HG03565 (cell line): Measurements from ENCODE around the gene ZBED3.
"Not testable (repeated sequence)": the region's sequence is repeated elsewhere in the genome, so short reads cannot be mapped to it uniquely, and the experiment has no call there.

Source experiments
- ATAC-seq: cut with Tn5 transposase; IDR thresholded peaks from one replicate; pipeline ENCODE4 v1.9.1; 2021; ENCODE audit warnings: mild to moderate bottlenecking, moderate library complexity; ENCODE audit not compliant: unreplicated experiment

Gene ZBED3

GRCh38 chr5:77080479-77080878 lies 6.6 kb downstream of the ZBED3 start:
- not testable (repeated sequence) for ATAC-seq

DNA sequence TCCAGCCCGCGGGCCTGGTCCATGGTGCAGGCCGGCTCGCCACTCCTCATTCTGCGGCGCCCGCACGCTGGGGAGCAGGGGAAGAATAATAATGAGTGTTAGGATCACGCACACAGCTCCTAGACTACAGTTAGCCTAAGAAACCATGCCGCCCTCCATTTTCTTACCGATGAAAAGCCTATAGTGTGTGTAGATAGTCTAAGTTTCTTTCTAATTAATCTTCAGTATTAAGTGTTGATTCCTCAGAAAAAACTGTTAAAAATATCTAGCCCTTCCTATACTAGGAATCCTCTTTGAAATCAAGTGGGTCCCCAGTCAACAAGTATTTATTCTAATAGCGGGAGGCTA lies 9.3 kb downstream of the ZBED3 start:
- ATAC-seq = no peak

GRCh38 chr5:77076961-77077828 lies 9.9 kb downstream of the ZBED3 start:
- peak; percentile 76 for ATAC-seq

GRCh38 chr5:77074745-77075144 lies 12.3 kb downstream of the ZBED3 start:
- no peak for ATAC-seq

- no peak for ATAC-seq
These were observed 13.4 kb downstream of the ZBED3 start for GRCh38 chr5:77073667-77074066.

DNA sequence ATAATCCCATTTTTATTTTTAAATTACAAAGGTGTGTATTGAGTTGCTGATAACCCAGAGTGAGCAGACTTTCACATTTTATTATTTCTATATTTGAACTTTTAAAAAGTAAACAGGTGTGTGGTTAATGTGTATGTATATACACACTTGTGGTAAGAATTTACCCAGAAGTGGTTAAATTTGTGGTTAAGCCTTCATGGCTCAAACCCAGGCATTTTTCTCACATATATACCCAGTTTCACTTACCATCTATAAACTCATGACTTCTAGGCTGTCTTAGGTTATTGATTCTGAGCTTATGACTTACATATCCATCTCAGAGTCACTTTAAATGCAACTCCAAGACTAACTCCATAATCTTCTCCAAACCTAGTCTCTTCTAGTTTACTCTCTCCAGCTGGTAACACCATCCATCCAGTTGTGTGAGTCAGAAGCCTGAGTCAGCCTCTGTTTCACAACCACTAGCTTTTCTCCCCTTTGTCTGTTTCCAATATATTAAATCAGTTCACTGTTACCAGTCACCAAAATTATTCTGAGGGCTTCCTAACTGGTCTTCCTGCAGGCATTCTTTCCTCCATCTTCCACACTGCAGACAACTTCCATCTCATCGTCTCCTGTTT lies 20.2 kb downstream of the ZBED3 start:
- no peak for ATAC-seq

DNA sequence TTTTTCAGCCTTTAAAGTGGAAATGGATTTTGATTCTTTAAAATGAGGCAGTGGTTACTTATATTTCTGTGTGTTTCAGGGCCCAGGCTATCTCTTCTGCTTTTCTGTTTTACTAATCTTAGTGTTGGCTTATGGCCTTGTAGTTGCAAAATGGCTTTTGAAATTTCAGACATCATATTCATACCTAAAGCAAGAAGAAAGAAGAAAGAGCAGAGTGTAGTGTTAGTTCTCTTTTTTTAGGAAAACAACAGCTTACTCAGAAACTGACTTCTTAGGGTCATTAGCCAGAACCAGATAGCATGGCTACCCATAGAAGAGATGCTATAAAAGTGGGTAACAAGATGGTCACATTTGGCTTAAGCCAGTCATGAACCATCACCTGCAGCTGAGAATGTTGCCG lies 20.9 kb downstream of the ZBED3 start:
- ATAC-seq = no peak

DNA sequence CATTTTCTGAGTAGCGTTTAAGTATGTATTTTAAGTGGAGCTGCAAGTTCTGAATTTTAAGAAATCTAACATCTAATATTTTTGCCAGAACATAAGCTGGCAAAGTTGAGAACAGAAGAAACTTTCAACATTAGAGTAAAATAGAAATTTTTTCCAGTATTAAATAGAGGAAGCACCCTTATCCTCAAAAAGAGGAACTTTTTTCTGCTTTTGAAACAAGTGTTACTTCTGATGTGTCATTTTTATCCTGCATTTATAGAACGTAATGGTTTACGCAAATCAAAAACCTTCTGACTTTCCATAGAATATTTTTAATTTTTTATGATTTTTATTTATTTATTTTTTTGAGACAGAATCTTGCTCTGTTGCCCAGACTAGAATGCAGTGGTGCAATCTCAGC lies 21.8 kb downstream of the ZBED3 start:
- no peak for ATAC-seq

GRCh38 chr5:77064040-77064439 lies 23.0 kb downstream of the ZBED3 start:
- no peak for ATAC-seq

- no peak for ATAC-seq
These were observed 40.5 kb downstream of the ZBED3 start for GRCh38 chr5:77046416-77047073.

- ATAC-seq = no peak
These were observed 51.1 kb downstream of the ZBED3 start for GRCh38 chr5:77035950-77036349.

- ATAC-seq = no peak
These were observed 53.7 kb downstream of the ZBED3 start for GRCh38 chr5:77033338-77033737.

DNA sequence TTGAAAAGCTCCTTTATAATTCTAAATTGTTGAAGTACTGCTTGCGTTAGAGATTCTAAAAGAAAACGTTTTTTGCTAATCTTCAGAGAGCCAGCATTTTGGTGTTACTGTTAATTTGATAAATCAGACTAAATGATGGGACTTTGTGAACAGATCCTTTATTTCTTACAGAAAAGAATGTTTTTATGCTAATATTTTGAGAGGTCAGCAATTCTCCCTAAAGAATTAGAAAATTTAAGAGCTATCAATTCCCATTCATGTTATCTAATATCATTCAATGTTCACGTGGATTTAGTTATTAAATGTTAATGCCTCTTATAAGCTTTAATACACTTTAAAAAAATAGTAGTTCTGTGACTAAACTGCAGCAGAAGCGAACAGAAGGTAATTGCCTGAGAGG lies 54.5 kb downstream of the ZBED3 start:
- no peak for ATAC-seq

GRCh38 chr5:77031891-77032290 lies 55.2 kb downstream of the ZBED3 start:
- ATAC-seq = no peak

DNA sequence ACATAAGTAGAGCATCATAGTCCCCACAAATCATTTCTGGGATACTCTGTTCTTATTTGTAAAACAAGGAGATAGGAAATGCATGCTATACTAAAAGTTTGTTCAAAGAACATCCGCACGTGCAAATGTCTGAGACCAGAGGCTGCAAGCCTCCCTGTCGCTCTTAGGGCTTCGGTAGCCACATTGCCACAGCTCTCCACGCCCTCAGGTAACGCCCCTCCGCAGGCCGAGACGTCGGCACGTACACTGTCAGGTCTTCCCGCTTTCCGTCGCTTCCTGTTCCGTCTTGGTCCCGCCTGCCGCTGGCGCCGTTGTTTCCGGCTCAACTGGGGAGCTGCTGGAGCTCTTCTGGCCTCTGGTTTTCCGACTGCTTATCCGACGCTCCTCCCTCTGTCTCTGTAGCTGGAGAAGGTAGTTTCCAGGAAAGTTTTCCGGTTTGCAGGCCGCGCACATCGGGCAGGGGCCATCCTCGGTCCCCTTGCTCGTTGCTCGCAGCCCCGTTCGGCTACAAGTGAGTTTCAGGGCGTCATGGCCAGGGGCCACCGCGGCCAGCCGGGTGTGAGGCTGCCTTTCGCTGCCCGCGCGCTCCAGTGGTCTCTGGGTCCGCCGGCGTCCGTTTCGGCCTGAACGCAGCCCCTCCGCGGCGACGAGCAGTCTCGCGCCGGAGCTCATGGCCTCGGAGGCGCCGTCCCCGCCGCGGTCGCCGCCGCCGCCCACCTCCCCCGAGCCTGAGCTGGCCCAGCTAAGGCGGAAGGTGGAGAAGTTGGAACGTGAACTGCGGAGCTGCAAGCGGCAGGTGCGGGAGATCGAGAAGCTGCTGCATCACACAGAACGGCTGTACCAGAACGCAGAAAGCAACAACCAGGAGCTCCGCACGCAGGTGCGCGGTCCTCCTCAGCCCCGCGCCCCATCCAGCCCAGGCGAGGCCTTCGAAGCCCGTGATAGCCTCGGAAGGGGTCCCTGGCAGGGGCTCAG lies 56.7 kb downstream of the ZBED3 start, which contains the start of gene AGGF1:
AGGF1 (plus strand) TSS at position 308 of the 975 bp plus-strand sequence; CDS start at position 671, 363 bp downstream.
- peak; percentile 98 for ATAC-seq

- no peak for ATAC-seq
These were observed 57.7 kb downstream of the ZBED3 start for GRCh38 chr5:77029376-77029885.

DNA sequence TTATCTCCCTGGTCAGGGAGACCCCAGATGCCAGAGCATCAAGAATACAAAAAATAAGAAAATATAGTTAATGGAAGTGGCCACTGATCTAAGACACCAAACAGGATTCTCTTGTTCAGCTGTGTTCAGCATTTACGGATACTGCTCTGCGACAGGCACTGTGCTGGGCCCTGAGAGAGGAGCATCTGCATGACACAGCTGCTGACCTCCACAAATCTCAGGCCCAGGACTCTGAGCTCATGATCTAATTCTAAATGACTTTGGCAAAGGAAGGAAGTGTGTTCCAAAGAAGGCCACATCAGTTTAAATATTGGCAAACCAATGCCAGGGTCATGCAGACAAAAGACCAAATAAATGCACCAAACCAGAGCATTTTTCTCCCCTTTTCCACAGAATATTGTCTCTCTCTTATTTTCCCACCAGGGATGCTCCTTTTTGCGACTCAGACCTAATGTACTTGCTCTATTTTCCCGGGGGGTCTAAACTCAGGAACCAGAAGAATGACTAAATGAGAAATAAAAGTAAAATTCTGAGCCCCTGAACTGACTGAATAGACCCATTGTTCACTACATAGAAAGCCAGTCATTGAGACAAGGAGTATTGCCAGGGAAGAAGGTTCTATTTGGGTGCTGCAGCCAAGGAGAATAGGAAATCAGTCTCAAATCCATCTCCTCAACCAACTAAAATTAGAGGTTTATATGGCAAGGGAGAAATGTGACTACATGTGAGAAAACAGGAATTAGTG lies 58.3 kb downstream of the ZBED3 start:
- ATAC-seq = no peak

- no peak for ATAC-seq
These were observed 62.6 kb downstream of the ZBED3 start for GRCh38 chr5:77024490-77024889.

DNA sequence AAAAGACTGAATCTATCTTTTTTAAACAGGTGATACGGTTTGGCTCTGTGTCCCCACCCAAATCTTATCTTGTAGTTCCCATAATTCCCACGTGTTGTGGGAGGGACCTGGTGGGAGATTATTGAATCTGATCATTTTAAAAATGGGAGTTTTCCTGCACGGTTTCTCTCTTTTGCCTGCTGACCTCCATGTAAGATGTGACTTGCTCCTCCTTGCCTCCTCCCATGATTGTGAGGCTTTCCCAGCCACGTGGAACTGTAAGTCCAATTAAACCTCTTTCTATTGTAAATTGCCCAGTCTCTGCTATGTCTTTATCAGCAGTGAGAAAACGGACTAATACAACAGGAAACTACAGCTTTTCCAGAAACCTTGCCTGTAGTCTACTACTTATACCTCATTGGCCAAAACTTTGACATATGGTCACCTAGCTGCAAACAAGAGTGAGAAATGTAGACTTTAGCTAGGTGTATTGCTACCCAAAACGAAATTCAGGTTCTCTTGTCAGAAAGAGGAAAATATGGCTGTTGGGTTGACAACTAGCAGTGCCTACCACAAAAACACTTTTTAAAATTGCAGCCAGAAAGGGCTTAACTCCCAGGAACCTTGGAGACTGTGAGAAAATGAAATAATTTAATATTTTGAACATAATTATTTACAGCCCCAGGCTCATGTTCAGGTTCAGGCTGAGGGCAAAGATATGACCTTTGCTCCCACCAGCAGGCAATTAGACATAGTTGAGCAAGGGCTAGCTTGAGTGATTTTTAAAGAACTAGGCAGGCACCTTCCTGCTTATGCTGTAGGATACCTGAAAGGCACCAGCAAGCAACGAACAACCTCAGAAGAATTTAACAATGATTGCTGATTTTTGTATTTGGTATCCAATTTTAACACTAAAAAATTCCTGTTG lies 64.3 kb downstream of the ZBED3 start:
- no peak for ATAC-seq
